ENCODE results near the gene UGT1A5. TPM values are rescaled to one million over a fixed set of nuclear protein-coding genes. Genes with fewer than 3 reads are reported as not detected.

UGT1A5 gene
- total and polyA plus RNA-seq, 5 donors from 2014 or later: not detected

DNA sequence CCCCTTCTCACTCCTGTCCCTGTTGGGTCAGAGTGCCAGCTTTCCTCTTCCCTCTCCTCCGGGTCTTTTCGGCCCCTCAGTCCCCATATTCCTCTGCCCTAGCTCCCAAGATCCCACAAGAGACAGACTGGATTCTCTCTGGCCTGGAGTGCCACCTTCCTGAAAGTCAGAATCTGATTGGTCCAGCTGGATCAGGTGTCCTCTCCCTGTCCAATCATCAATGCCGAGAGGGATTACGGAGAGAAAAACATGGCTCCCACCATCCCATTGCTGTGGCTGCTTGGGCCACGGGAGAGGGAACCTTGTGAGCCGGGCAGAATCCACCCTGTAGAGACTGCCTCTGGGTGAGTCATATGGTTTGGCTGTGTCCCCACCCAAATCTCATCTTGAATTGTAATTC is 62.7 kb downstream of the UGT1A5 start:
- Histone ChIP-seq H3K36me3 (ENCODE audit: control insufficient read depth, insufficient read depth, low read length) (no peaks in the 10 kb centered on the region), H3K4me1 (ENCODE audit: control insufficient read depth, insufficient read depth, low read length, poor library complexity, severe bottlenecking) (no peaks in the 10 kb centered on the region), H3K9me3 (ENCODE audit: control insufficient read depth in 2 of 2, low read length in 2 of 2) (peaks cover 2 to 11% of the 10 kb centered on the region in 2 experiments), H3K4me3 (ENCODE audit: low read depth, low read length) (no peak overlapping the region), H3K27me3 (ENCODE audit: control insufficient read depth, insufficient read depth, low read length) (peaks cover 8% of the 10 kb centered on the region), H3K27ac (ENCODE audit: insufficient read depth, low read length, poor library complexity, severe bottlenecking) (no peak overlapping the region)
- peaks cover 0 to 17% (median 5%) of the 10 kb centered on the region in 7 donors for H3K9me3 Mint-ChIP-seq
- no peaks in the 10 kb centered on the region for H3K36me3 Mint-ChIP-seq
- H3K4me3 Mint-ChIP-seq: no peak overlapping the region
- no peak overlapping the region for H3K27ac Mint-ChIP-seq
- H3K4me1 Mint-ChIP-seq: no peaks in the 10 kb centered on the region
- DNase-seq: no peak
- H3K27me3 Mint-ChIP-seq: no peaks in the 10 kb centered on the region
- ATAC-seq (ENCODE audit: low read depth in 2 of 2): no peak

DNA sequence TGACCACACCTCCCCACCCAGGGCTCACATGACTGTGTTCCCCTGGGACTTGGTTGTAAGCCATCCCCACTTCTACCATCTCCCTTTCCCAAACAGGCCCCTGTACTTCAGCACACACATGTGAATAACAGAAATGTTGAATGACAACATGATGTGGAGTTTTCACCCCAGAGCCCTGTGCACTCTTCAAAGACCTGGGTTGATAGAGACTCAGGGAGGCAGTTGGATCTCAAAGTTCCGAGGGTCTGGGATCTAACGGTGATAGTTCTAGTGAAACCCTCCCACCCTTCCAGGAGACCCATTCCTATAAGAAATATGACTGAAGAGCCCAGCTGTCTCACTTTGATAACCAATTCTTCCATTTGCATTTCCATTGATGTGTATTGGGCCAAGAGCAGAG is 65.3 kb downstream of the UGT1A5 start, which contains the start of gene MROH2A:
TSS of gene MROH2A (plus strand) at position 301 of the 400 bp plus-strand sequence. CDS start 1,029 bp downstream, outside the sequence.
- H3K4me3 ChIP-seq (ENCODE audit: low read depth, low read length): no peak within 1 kb of the TSS
- no peaks in the 10 kb centered on the region for H3K4me1 ChIP-seq (ENCODE audit: control insufficient read depth, insufficient read depth, low read length, poor library complexity, severe bottlenecking)
- no peak for ATAC-seq (ENCODE audit: low read depth in 2 of 2)
- no peaks in the 10 kb centered on the region for H3K36me3 ChIP-seq (ENCODE audit: control insufficient read depth, insufficient read depth, low read length)
- Mint-ChIP-seq H3K4me3 (no peak within 1 kb of the TSS), H3K9me3 (peaks cover 0 to 17% (median 5%) of the 10 kb centered on the region in 7 donors), H3K36me3 (no peaks in the 10 kb centered on the region), H3K27me3 (peaks cover 13% of the 10 kb centered on the region), H3K4me1 (no peaks in the 10 kb centered on the region), H3K27ac (no peak within 1 kb of the TSS)
- H3K9me3 ChIP-seq (ENCODE audit: control insufficient read depth in 2 of 2, low read length in 2 of 2): peaks cover 2 to 11% of the 10 kb centered on the region in 2 experiments
- no peak within 1 kb of the TSS for H3K27ac ChIP-seq (ENCODE audit: insufficient read depth, low read length, poor library complexity, severe bottlenecking)
- H3K27me3 ChIP-seq (ENCODE audit: control insufficient read depth, insufficient read depth, low read length): peaks cover 10% of the 10 kb centered on the region
- no peak for DNase-seq

DNA sequence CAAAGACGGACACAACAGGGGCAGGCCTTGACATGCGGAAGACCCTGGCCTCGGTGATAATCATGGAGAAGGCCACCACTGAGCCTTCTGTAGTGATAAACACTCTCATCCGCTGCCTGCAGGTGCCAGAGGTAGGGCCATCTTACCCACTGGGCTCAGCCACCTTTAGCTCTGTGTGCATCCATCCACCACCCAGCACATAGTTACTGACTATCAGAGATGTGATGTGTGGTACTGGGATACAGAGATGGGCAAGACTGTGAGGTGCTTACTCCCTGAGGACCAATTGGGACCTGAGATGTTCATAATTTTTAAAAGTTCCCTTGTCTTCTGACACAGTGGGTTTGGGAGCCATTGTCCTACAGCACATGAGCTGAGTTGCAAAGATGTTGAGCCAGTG is 67.0 kb downstream of the UGT1A5 start:
- Histone ChIP-seq H3K4me3 (ENCODE audit: low read depth, low read length) (no peak overlapping the region), H3K9me3 (ENCODE audit: control insufficient read depth in 2 of 2, low read length in 2 of 2) (peaks cover 2 to 11% of the 10 kb centered on the region in 2 experiments), H3K36me3 (ENCODE audit: control insufficient read depth, insufficient read depth, low read length) (no peaks in the 10 kb centered on the region), H3K27me3 (ENCODE audit: control insufficient read depth, insufficient read depth, low read length) (peaks cover 10% of the 10 kb centered on the region), H3K4me1 (ENCODE audit: control insufficient read depth, insufficient read depth, low read length, poor library complexity, severe bottlenecking) (no peaks in the 10 kb centered on the region), H3K27ac (ENCODE audit: insufficient read depth, low read length, poor library complexity, severe bottlenecking) (no peak overlapping the region)
- H3K4me1 Mint-ChIP-seq: no peaks in the 10 kb centered on the region
- no peaks in the 10 kb centered on the region for H3K36me3 Mint-ChIP-seq
- H3K27ac Mint-ChIP-seq: no peak overlapping the region
- peaks cover 0 to 17% (median 5%) of the 10 kb centered on the region in 7 donors for H3K9me3 Mint-ChIP-seq
- no peak for DNase-seq
- H3K27me3 Mint-ChIP-seq: peaks cover 13% of the 10 kb centered on the region
- no peak for ATAC-seq (ENCODE audit: low read depth in 2 of 2)
- no peak overlapping the region for H3K4me3 Mint-ChIP-seq

DNA sequence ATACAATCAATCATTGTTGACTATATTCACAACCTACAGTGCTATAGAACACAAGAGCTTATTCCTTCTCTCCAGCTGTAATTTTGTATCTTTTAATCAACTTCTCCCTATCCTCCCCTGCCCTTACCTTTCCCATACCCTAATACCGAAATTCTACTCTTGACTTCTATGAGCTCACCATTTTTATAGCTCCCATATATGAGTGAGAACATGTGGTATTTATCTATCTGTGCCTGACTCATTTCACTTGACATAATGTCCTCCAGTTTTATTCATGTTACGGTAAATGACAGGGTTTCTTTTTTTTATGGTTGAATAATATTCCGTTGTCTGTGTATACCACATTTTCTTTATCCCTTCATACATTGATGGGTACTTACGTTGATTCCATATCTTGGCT is 68.1 kb downstream of the UGT1A5 start:
- Histone ChIP-seq H3K9me3 (ENCODE audit: control insufficient read depth in 2 of 2, low read length in 2 of 2) (peaks cover 2 to 7% of the 10 kb centered on the region in 2 experiments), H3K36me3 (ENCODE audit: control insufficient read depth, insufficient read depth, low read length) (no peaks in the 10 kb centered on the region), H3K4me3 (ENCODE audit: low read depth, low read length) (no peak overlapping the region), H3K4me1 (ENCODE audit: control insufficient read depth, insufficient read depth, low read length, poor library complexity, severe bottlenecking) (no peaks in the 10 kb centered on the region), H3K27ac (ENCODE audit: insufficient read depth, low read length, poor library complexity, severe bottlenecking) (no peak overlapping the region), H3K27me3 (ENCODE audit: control insufficient read depth, insufficient read depth, low read length) (peaks cover 10% of the 10 kb centered on the region)
- no peak overlapping the region for H3K4me3 Mint-ChIP-seq
- H3K36me3 Mint-ChIP-seq: no peaks in the 10 kb centered on the region
- no peak overlapping the region for H3K27ac Mint-ChIP-seq
- ATAC-seq (ENCODE audit: low read depth in 2 of 2) (no peak), DNase-seq (no peak)
- peaks cover 13% of the 10 kb centered on the region for H3K27me3 Mint-ChIP-seq
- peaks cover 0 to 16% (median 4%) of the 10 kb centered on the region in 7 donors for H3K9me3 Mint-ChIP-seq
- no peaks in the 10 kb centered on the region for H3K4me1 Mint-ChIP-seq

DNA sequence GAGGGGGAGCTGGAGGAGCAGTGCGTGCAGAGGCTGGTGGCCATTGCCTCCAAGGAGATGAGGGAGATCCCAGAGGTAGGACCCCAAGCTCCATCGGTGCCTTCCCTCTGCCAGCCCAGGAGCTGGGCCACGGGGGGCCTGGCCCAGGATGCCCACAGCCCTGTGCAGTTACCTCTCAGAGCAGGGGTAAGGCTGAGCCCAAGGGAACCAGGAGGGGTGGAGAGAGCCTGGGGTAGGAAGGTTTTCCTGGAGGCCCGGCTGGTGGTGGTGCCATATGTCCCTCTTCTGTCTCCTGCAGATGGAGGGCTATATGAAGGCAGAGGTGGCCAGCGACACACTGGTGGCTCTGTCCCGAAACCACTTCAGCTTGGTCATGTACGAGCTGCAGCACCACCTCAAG is 76.8 kb downstream of the UGT1A5 start:
- Mint-ChIP-seq H3K36me3 (no peaks in the 10 kb centered on the region), H3K27ac (no peak overlapping the region), H3K9me3 (peaks cover 0 to 3% (median 0%) of the 10 kb centered on the region in 7 donors), H3K4me3 (no peak overlapping the region), H3K27me3 (peaks cover 5% of the 10 kb centered on the region), H3K4me1 (peaks cover 0 to 5% (median 2%) of the 10 kb centered on the region in 4 donors)
- H3K27me3 ChIP-seq (ENCODE audit: control insufficient read depth, insufficient read depth, low read length): no peaks in the 10 kb centered on the region
- DNase-seq (no peak), ATAC-seq (ENCODE audit: low read depth in 2 of 2) (no peak)
- no peak overlapping the region for H3K27ac ChIP-seq (ENCODE audit: insufficient read depth, low read length, poor library complexity, severe bottlenecking)
- H3K4me1 ChIP-seq (ENCODE audit: control insufficient read depth, insufficient read depth, low read length, poor library complexity, severe bottlenecking): no peaks in the 10 kb centered on the region
- no peaks in the 10 kb centered on the region for H3K36me3 ChIP-seq (ENCODE audit: control insufficient read depth, insufficient read depth, low read length)
- no peak overlapping the region for H3K4me3 ChIP-seq (ENCODE audit: low read depth, low read length)
- H3K9me3 ChIP-seq (ENCODE audit: control insufficient read depth in 2 of 2, low read length in 2 of 2): no peaks in the 10 kb centered on the region

DNA sequence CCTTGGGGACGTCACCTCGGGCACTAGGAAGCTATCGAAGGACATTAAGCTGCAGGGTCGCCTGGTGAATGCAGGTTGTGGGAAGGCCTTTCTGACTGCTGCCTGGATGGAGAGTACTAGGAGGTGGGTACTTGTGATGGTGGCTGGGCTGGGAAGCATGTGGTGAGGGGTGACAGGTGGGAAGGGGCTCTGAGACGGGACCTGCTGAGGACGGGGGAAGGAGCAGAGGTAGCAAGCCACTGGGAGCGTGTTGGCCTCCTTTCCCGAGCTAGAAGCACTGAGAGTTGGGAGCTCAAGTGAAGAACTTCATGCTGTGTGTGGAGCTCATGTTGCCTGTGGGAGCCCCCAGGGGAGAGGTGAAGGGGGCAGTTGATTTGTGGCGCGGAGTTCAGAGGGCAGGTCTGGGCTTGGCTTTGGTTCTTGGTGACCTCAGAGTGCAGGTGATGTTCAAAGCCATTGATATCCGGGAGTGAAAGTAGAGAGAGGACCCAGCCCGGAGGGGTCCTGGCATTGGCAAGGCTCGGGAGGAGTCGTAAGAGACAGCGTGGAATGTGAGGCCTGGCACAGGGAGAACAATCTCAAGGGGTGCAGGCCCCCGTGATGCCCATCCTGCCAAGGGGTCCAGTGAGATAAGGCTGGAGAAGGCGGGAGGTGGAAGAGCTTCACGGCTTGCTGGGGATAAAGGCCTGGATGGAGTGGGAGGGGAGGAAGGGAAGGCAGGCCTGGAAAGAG is 78.6 kb downstream of the UGT1A5 start:
- no peaks in the 10 kb centered on the region for H3K9me3 Mint-ChIP-seq
- no peaks in the 10 kb centered on the region for H3K36me3 Mint-ChIP-seq
- H3K27me3 Mint-ChIP-seq: peaks cover 5% of the 10 kb centered on the region
- no peak overlapping the region for H3K27ac ChIP-seq (ENCODE audit: insufficient read depth, low read length, poor library complexity, severe bottlenecking)
- no peak overlapping the region for H3K4me3 ChIP-seq (ENCODE audit: low read depth, low read length)
- no peaks in the 10 kb centered on the region for H3K4me1 ChIP-seq (ENCODE audit: control insufficient read depth, insufficient read depth, low read length, poor library complexity, severe bottlenecking)
- H3K27me3 ChIP-seq (ENCODE audit: control insufficient read depth, insufficient read depth, low read length): no peaks in the 10 kb centered on the region
- peaks cover 0 to 5% (median 2%) of the 10 kb centered on the region in 4 donors for H3K4me1 Mint-ChIP-seq
- DNase-seq (no peak), ATAC-seq (ENCODE audit: low read depth in 2 of 2) (no peak)
- H3K27ac Mint-ChIP-seq: no peak overlapping the region
- H3K9me3 ChIP-seq (ENCODE audit: control insufficient read depth in 2 of 2, low read length in 2 of 2): no peaks in the 10 kb centered on the region
- no peaks in the 10 kb centered on the region for H3K36me3 ChIP-seq (ENCODE audit: control insufficient read depth, insufficient read depth, low read length)
- H3K4me3 Mint-ChIP-seq: no peak overlapping the region

DNA sequence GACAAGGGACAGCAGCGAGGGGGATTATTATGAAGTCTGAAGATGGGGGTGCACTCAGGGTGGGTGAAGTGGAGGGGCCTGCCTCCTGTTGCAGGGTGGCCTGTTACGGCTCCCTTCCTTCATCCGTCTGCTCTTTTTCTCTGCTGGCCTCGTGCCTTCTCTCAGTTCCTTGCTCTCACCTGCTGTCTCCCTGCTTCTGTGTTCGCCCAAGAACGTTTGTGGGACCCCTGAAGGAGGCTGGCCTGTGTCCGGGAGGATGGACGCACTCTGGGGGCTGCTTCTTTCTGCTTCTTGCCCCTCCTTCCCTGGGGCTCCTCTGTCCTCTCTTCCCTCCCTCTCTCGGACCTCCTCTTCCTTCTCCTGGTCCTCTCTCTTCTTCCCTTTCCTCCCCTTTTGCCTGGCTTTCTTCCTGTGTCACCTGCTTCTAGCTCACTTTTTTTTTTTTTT is 79.2 kb downstream of the UGT1A5 start:
- H3K9me3 Mint-ChIP-seq: no peaks in the 10 kb centered on the region
- peaks cover 0 to 5% (median 2%) of the 10 kb centered on the region in 4 donors for H3K4me1 Mint-ChIP-seq
- H3K4me1 ChIP-seq (ENCODE audit: control insufficient read depth, insufficient read depth, low read length, poor library complexity, severe bottlenecking): no peaks in the 10 kb centered on the region
- H3K36me3 ChIP-seq (ENCODE audit: control insufficient read depth, insufficient read depth, low read length): no peaks in the 10 kb centered on the region
- ATAC-seq (ENCODE audit: low read depth in 2 of 2): no peak
- DNase-seq: no peak
- peaks cover 7% of the 10 kb centered on the region for H3K27me3 Mint-ChIP-seq
- H3K36me3 Mint-ChIP-seq: no peaks in the 10 kb centered on the region
- no peak overlapping the region for H3K27ac ChIP-seq (ENCODE audit: insufficient read depth, low read length, poor library complexity, severe bottlenecking)
- no peak overlapping the region for H3K4me3 ChIP-seq (ENCODE audit: low read depth, low read length)
- no peak overlapping the region for H3K4me3 Mint-ChIP-seq
- no peaks in the 10 kb centered on the region for H3K9me3 ChIP-seq (ENCODE audit: control insufficient read depth in 2 of 2, low read length in 2 of 2)
- no peak overlapping the region for H3K27ac Mint-ChIP-seq
- no peaks in the 10 kb centered on the region for H3K27me3 ChIP-seq (ENCODE audit: control insufficient read depth, insufficient read depth, low read length)

DNA sequence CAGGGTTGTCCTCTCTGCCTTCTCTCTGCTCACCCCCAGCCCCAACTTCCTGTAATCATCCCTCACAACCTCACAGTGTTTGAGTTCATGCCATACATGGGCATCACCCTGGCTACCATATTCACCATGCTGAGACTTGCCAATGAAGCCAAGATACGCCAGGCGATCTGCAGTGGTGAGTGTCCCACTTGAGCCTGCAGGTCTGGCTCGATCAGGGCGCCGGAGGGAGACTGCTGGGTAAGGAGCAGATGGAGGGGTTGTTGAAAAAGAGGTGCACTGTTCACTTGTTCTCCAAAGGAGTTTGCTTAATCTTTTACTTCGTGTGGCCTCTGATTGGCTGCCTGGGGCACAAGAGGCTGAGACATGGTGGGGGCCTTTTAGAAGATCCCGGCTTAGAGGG is 80.0 kb downstream of the UGT1A5 start:
- H3K27me3 ChIP-seq (ENCODE audit: control insufficient read depth, insufficient read depth, low read length): no peaks in the 10 kb centered on the region
- H3K36me3 ChIP-seq (ENCODE audit: control insufficient read depth, insufficient read depth, low read length): no peaks in the 10 kb centered on the region
- H3K9me3 Mint-ChIP-seq: no peaks in the 10 kb centered on the region
- no peak for DNase-seq
- peaks cover 9% of the 10 kb centered on the region for H3K27me3 Mint-ChIP-seq
- H3K9me3 ChIP-seq (ENCODE audit: control insufficient read depth in 2 of 2, low read length in 2 of 2): no peaks in the 10 kb centered on the region
- H3K27ac Mint-ChIP-seq: no peak overlapping the region
- no peak overlapping the region for H3K4me3 ChIP-seq (ENCODE audit: low read depth, low read length)
- no peak for ATAC-seq (ENCODE audit: low read depth in 2 of 2)
- peaks cover 0 to 5% (median 2%) of the 10 kb centered on the region in 4 donors for H3K4me1 Mint-ChIP-seq
- H3K4me1 ChIP-seq (ENCODE audit: control insufficient read depth, insufficient read depth, low read length, poor library complexity, severe bottlenecking): no peaks in the 10 kb centered on the region
- no peaks in the 10 kb centered on the region for H3K36me3 Mint-ChIP-seq
- no peak overlapping the region for H3K27ac ChIP-seq (ENCODE audit: insufficient read depth, low read length, poor library complexity, severe bottlenecking)
- no peak overlapping the region for H3K4me3 Mint-ChIP-seq

Measured in CD4-positive, CD25-positive, alpha-beta regulatory T cell (primary cell).